Measurements from ENCODE around the gene LCE3A. TPM values are rescaled to one million over a fixed set of nuclear protein-coding genes. Genes with fewer than 3 reads are reported as not detected.

Gene LCE3A
- total RNA-seq, 1 experiment from 2014 or later = not detected

Other genes with a start within 250 kb of the LCE3A start
- not detected for gene CRNN, start 208.8 kb downstream of the LCE3A start, total RNA-seq (2021; ENCODE audit: unreplicated experiment)
- gene LCE5A, start 112.3 kb downstream of the LCE3A start, total RNA-seq (2021; ENCODE audit: unreplicated experiment) = not detected
- gene CRCT1, start 108.6 kb downstream of the LCE3A start, total RNA-seq (2021; ENCODE audit: unreplicated experiment) = not detected
- gene LCE3E, start 56.3 kb downstream of the LCE3A start, total RNA-seq (2021; ENCODE audit: unreplicated experiment) = not detected
- gene LCE3D, start 42.6 kb downstream of the LCE3A start, total RNA-seq (2021; ENCODE audit: unreplicated experiment) = not detected
- not detected for gene LCE3C, start 22.9 kb downstream of the LCE3A start, total RNA-seq (2021; ENCODE audit: unreplicated experiment)
- gene LCE3B, start 9.3 kb downstream of the LCE3A start, total RNA-seq (2021; ENCODE audit: unreplicated experiment) = not detected
- gene LCE2D, start 40.3 kb upstream of the LCE3A start, total RNA-seq (2021; ENCODE audit: unreplicated experiment) = not detected
- not detected for gene LCE2C, start 52.2 kb upstream of the LCE3A start, total RNA-seq (2021; ENCODE audit: unreplicated experiment)
- gene LCE2B, start 63.0 kb upstream of the LCE3A start, total RNA-seq (2021; ENCODE audit: unreplicated experiment) = not detected
- gene LCE2A, start 75.2 kb upstream of the LCE3A start, total RNA-seq (2021; ENCODE audit: unreplicated experiment) = not detected
- not detected for gene LCE4A, start 85.1 kb upstream of the LCE3A start, total RNA-seq (2021; ENCODE audit: unreplicated experiment)
- not detected for gene KPRP, start 134.9 kb upstream of the LCE3A start, total RNA-seq (2021; ENCODE audit: unreplicated experiment)
- not detected for gene LCE1F, start 152.0 kb upstream of the LCE3A start, total RNA-seq (2021; ENCODE audit: unreplicated experiment)
- not detected for gene LCE1E, start 163.2 kb upstream of the LCE3A start, total RNA-seq (2021; ENCODE audit: unreplicated experiment)
- not detected for gene LCE1D, start 173.6 kb upstream of the LCE3A start, total RNA-seq (2021; ENCODE audit: unreplicated experiment)
- not detected for gene LCE1C, start 183.5 kb upstream of the LCE3A start, total RNA-seq (2021; ENCODE audit: unreplicated experiment)
- not detected for gene LCE1B, start 188.9 kb upstream of the LCE3A start, total RNA-seq (2021; ENCODE audit: unreplicated experiment)
- not detected for gene LCE1A, start 204.4 kb upstream of the LCE3A start, total RNA-seq (2021; ENCODE audit: unreplicated experiment)
- not detected for gene LCE6A, start 219.8 kb upstream of the LCE3A start, total RNA-seq (2021; ENCODE audit: unreplicated experiment)
- not detected for gene LCE7A, start 236.9 kb upstream of the LCE3A start, total RNA-seq (2021; ENCODE audit: unreplicated experiment)

Measured in HCT116 (cell line).